Activated CD4-positive, alpha-beta T cell treated with anti-CD3 and anti-CD28 coated beads for 36 hours (primary cell): ENCODE results near the gene SFMBT1. TPM values are rescaled to one million over a fixed set of nuclear protein-coding genes. Genes with fewer than 3 reads are reported as not detected.

ENCODE experiments used
- ATAC-seq: fragments of 200-7000 bp; cut with Tn5 transposase; one replicate; pipeline ENCODE4 v1.10.0; 2021; ENCODE audit warnings: mild to moderate bottlenecking, moderate library complexity
- CTCF ChIA-PET: fragments of 350-600 bp; sonication (Branson Sonifier 250); formaldehyde crosslinking; loops from one replicate; lab custom pipeline; 2021; ENCODE audit warnings: antibody characterized with exemption; lab: Charles Lee
- POLR2A ChIA-PET: fragments of 350-600 bp; sonication (Branson Sonifier 250); formaldehyde crosslinking; loops from one replicate; lab custom pipeline; 2021; ENCODE audit warnings: antibody characterized with exemption, inconsistent platforms; lab: Charles Lee
- DNase-seq: peaks from one replicate; pipeline ENCODE4 v3.0.0-alpha.2; 2020
- H3K27ac Mint-ChIP-seq: one replicate; pipeline ENCODE4 v1.8.0; 2021; ENCODE audit warnings: mixed read lengths
- H3K27me3 Mint-ChIP-seq: one replicate; pipeline ENCODE4 v1.8.0; 2021; ENCODE audit warnings: mixed read lengths
- H3K36me3 Mint-ChIP-seq: one replicate; pipeline ENCODE4 v1.8.0; 2021; ENCODE audit warnings: low read depth, mixed read lengths
- H3K4me1 Mint-ChIP-seq: one replicate; pipeline ENCODE4 v1.8.0; 2021; ENCODE audit warnings: mixed read lengths
- H3K4me3 Mint-ChIP-seq: one replicate; pipeline ENCODE4 v1.8.0; 2021; ENCODE audit warnings: mild to moderate bottlenecking, moderate library complexity, mixed read lengths
- H3K9me3 Mint-ChIP-seq: one replicate; pipeline ENCODE4 v1.8.0; 2021; ENCODE audit warnings: low read depth, mixed read lengths
- intact Hi-C, 2 experiments: fragments of 100-400 bp; cut with DNase I in 1 of 2; cut with micrococcal nuclease in 1 of 2; formaldehyde crosslinking; loops; one replicate each; pipeline versions ENCODE4 v1.14.2 to v1.15.1; 2022 to 2024; cut with DNase I, micrococcal nuclease
- total RNA-seq, 2 experiments: library from RNA; stranded (reverse); gene quantifications; one replicate each; pipeline ENCODE4 v1.2.3, GENCODE V29; 2021

The SFMBT1 gene
- total RNA-seq, 2 experiments from 2014 or later: 14.5 to 20.3 TPM

GRCh38 chr3:52896613-52897012 is 149.3 kb downstream of the SFMBT1 start:
- no peak for ATAC-seq
- ChIA-PET CTCF (interaction anchor here (0.7 to 1.4 kb wide), 4 partner anchors 17 to 507 kb away, joined by 3 to 4 read pairs (median 3); no protein-coding TSS in a partner anchor), POLR2A (no interaction called here)
- Mint-ChIP-seq H3K4me1 (peaks cover 57% of the 10 kb centered on the region), H3K36me3 (peaks cover 3% of the 10 kb centered on the region), H3K9me3 (no peaks in the 10 kb centered on the region), H3K27me3 (no peaks in the 10 kb centered on the region), H3K27ac (peak overlapping the region; percentile 48), H3K4me3 (peak overlapping the region; percentile 81)
- no peak for DNase-seq
- intact Hi-C loops: loop anchor here (1.0 to 10.0 kb wide), 15 partner anchors 38 to 988 kb away; partner anchors contain the start of genes GLT8D1 (in 2 of the 2), ACTR8 (in 1 of the 2), DUSP7 (in 1 of the 2) and GNL3 (in 1 of the 2)

- DNase-seq (no peak), ATAC-seq (no peak)
- H3K36me3 Mint-ChIP-seq: peaks cover 3% of the 10 kb centered on the region
- CTCF ChIA-PET: interaction anchor here (0.7 to 1.4 kb wide), 4 partner anchors 17 to 214 kb away, joined by 3 to 4 read pairs (median 3); no protein-coding TSS in a partner anchor
- H3K9me3 Mint-ChIP-seq: no peaks in the 10 kb centered on the region
- POLR2A ChIA-PET: no interaction called here
- peak overlapping the region; percentile 81 for H3K4me3 Mint-ChIP-seq
- peaks cover 62% of the 10 kb centered on the region for H3K4me1 Mint-ChIP-seq
- intact Hi-C loops: loop anchor here (2.0 to 10.0 kb wide), 13 partner anchors 39 to 989 kb away; partner anchors contain the start of genes GLT8D1 (in 2 of the 2), ACTR8 (in 1 of the 2), DUSP7 (in 1 of the 2) and GNL3 (in 1 of the 2)
- H3K27ac Mint-ChIP-seq: peak overlapping the region; percentile 53
- no peaks in the 10 kb centered on the region for H3K27me3 Mint-ChIP-seq
These were observed 149.7 kb downstream of the SFMBT1 start for GRCh38 chr3:52896151-52896550.

GRCh38 chr3:52895418-52895817 is 150.5 kb downstream of the SFMBT1 start:
- POLR2A ChIA-PET: interaction anchor here (0.7 kb wide), 1 partner anchor 53 kb away, joined by 3 read pairs; no protein-coding TSS in a partner anchor

GRCh38 chr3:52894756-52895155 is 151.1 kb downstream of the SFMBT1 start:
- ChIA-PET POLR2A (interaction anchor here (0.7 kb wide), 2 partner anchors 53 to 214 kb away, joined by 3 read pairs; no protein-coding TSS in a partner anchor), CTCF (interaction anchor here (1.0 to 2.8 kb wide), 3 partner anchors 9 to 164 kb away, joined by 3 to 13 read pairs (median 4); no protein-coding TSS in a partner anchor)
- no peak for ATAC-seq
- DNase-seq: no peak
- Mint-ChIP-seq H3K27ac (peak overlapping the region; percentile 53), H3K4me1 (peaks cover 76% of the 10 kb centered on the region), H3K4me3 (no peak overlapping the region), H3K9me3 (no peaks in the 10 kb centered on the region), H3K36me3 (peaks cover 3% of the 10 kb centered on the region), H3K27me3 (no peaks in the 10 kb centered on the region)
- intact Hi-C loops: loop anchor here (2.0 to 10.0 kb wide), 10 partner anchors 40 to 990 kb away; partner anchors contain the start of genes ACTR8 (in 1 of the 2), DCP1A (in 1 of the 2), GLT8D1 (in 1 of the 2) and GNL3 (in 1 of the 2)

More at GRCh38 chr3:52895418-52895817, 150.5 kb downstream of the SFMBT1 start:
- Mint-ChIP-seq H3K27me3 (no peaks in the 10 kb centered on the region), H3K9me3 (no peaks in the 10 kb centered on the region), H3K4me3 (peak overlapping the region; percentile 81), H3K36me3 (peaks cover 3% of the 10 kb centered on the region), H3K4me1 (peaks cover 69% of the 10 kb centered on the region), H3K27ac (peak overlapping the region; percentile 53)
- intact Hi-C loops: loop anchor here (2.0 to 10.0 kb wide), 7 partner anchors 39 to 989 kb away; partner anchors contain the start of genes ACTR8 (in 1 of the 2), GLT8D1 (in 1 of the 2), GNL3 (in 1 of the 2) and NISCH (in 1 of the 2)
- DNase-seq: peak; percentile 69
- peak; percentile 66 for ATAC-seq
- CTCF ChIA-PET: interaction anchor here (0.9 to 2.8 kb wide), 3 partner anchors 8 to 215 kb away, joined by 3 to 13 read pairs (median 4); no protein-coding TSS in a partner anchor

GRCh38 chr3:52893723-52894122 is 152.2 kb downstream of the SFMBT1 start:
- Mint-ChIP-seq H3K4me3 (peak overlapping the region; percentile 63), H3K36me3 (peaks cover 3% of the 10 kb centered on the region), H3K27me3 (no peaks in the 10 kb centered on the region), H3K4me1 (peaks cover 77% of the 10 kb centered on the region), H3K27ac (peak overlapping the region; percentile 91), H3K9me3 (no peaks in the 10 kb centered on the region)
- DNase-seq (no peak), ATAC-seq (no peak)
- POLR2A ChIA-PET: interaction anchor here (0.9 kb wide), 1 partner anchor 90 kb away, joined by 3 read pairs; no protein-coding TSS in a partner anchor
- CTCF ChIA-PET: interaction anchor here (0.6 to 2.8 kb wide), 10 partner anchors 10 to 209 kb away, joined by 3 to 13 read pairs (median 4); no protein-coding TSS in a partner anchor
- intact Hi-C loops: loop anchor here (1.0 to 10.0 kb wide), 8 partner anchors 19 to 991 kb away; partner anchors contain the start of genes ACTR8 (in 1 of the 2), DCP1A (in 1 of the 2), GLT8D1 (in 1 of the 2) and SPCS1 (in 1 of the 2)

- intact Hi-C loops: loop anchor here (1.0 to 10.0 kb wide), 7 partner anchors 18 to 992 kb away; partner anchors contain the start of genes ACTR8 (in 1 of the 2), DCP1A (in 1 of the 2), GLT8D1 (in 1 of the 2) and SPCS1 (in 1 of the 2)
These were observed 153.1 kb downstream of the SFMBT1 start for GRCh38 chr3:52892625-52893311.

GRCh38 chr3:52892290-52892624 is 153.6 kb downstream of the SFMBT1 start:
- no peak for ATAC-seq
- CTCF ChIA-PET: interaction anchor here (0.7 to 1.5 kb wide), 4 partner anchors 13 to 180 kb away, joined by 3 to 5 read pairs (median 3); no protein-coding TSS in a partner anchor
- intact Hi-C loops: loop anchor here (5.0 to 10.0 kb wide), 6 partner anchors 40 to 993 kb away; partner anchors contain the start of genes ACTR8 (in 1 of the 2), DCP1A (in 1 of the 2), GLT8D1 (in 1 of the 2) and SPCS1 (in 1 of the 2)

More at GRCh38 chr3:52892625-52893311, 153.1 kb downstream of the SFMBT1 start:
- CTCF ChIA-PET: interaction anchor here (0.6 to 2.8 kb wide), 13 partner anchors 11 to 223 kb away, joined by 3 to 13 read pairs (median 3); no protein-coding TSS in a partner anchor
- no peaks in the 10 kb centered on the region for H3K9me3 Mint-ChIP-seq
- H3K36me3 Mint-ChIP-seq: peaks cover 3% of the 10 kb centered on the region
- DNase-seq (peak; percentile 44), ATAC-seq (peak; percentile 7)
- H3K27me3 Mint-ChIP-seq: no peaks in the 10 kb centered on the region
- POLR2A ChIA-PET: interaction anchor here (0.6 to 0.9 kb wide), 2 partner anchors 90 to 156 kb away, joined by 3 read pairs; no protein-coding TSS in a partner anchor
- H3K27ac Mint-ChIP-seq: peak overlapping the region; percentile 91
- peak overlapping the region; percentile 63 for H3K4me3 Mint-ChIP-seq
- H3K4me1 Mint-ChIP-seq: peaks cover 72% of the 10 kb centered on the region

GRCh38 chr3:52891615-52892081 is 154.2 kb downstream of the SFMBT1 start:
- CTCF ChIA-PET: interaction anchor here (1.3 kb wide), 2 partner anchors 13 to 42 kb away, joined by 3 to 5 read pairs; no protein-coding TSS in a partner anchor

More at GRCh38 chr3:52892290-52892624, 153.6 kb downstream of the SFMBT1 start:
- H3K36me3 Mint-ChIP-seq: peaks cover 3% of the 10 kb centered on the region
- no peaks in the 10 kb centered on the region for H3K27me3 Mint-ChIP-seq
- DNase-seq: no peak
- H3K9me3 Mint-ChIP-seq: no peaks in the 10 kb centered on the region
- no peak overlapping the region for H3K4me3 Mint-ChIP-seq
- POLR2A ChIA-PET: no interaction called here
- peaks cover 71% of the 10 kb centered on the region for H3K4me1 Mint-ChIP-seq
- H3K27ac Mint-ChIP-seq: peak overlapping the region; percentile 91

GRCh38 chr3:52891164-52891563 is 154.7 kb downstream of the SFMBT1 start:
- POLR2A ChIA-PET: no interaction called here
- ATAC-seq (peak; percentile 40), DNase-seq (peak; percentile 66)
- Mint-ChIP-seq H3K36me3 (peaks cover 3% of the 10 kb centered on the region), H3K9me3 (no peaks in the 10 kb centered on the region), H3K27me3 (no peaks in the 10 kb centered on the region), H3K4me1 (peaks cover 65% of the 10 kb centered on the region), H3K4me3 (no peak overlapping the region), H3K27ac (peak overlapping the region; percentile 91)
- CTCF ChIA-PET: interaction anchor here (1.3 kb wide), 1 partner anchor 12 kb away, joined by 5 read pairs; no protein-coding TSS in a partner anchor
- intact Hi-C loops: loop anchor here (5.0 to 10.0 kb wide), 6 partner anchors 39 to 994 kb away; partner anchors contain the start of genes ACTR8 (in 1 of the 2), DCP1A (in 1 of the 2), GLT8D1 (in 1 of the 2) and SPCS1 (in 1 of the 2)

More at GRCh38 chr3:52891615-52892081, 154.2 kb downstream of the SFMBT1 start:
- H3K4me1 Mint-ChIP-seq: peaks cover 69% of the 10 kb centered on the region
- POLR2A ChIA-PET: no interaction called here
- no peak for ATAC-seq
- no peak for DNase-seq
- H3K9me3 Mint-ChIP-seq: no peaks in the 10 kb centered on the region
- H3K27ac Mint-ChIP-seq: peak overlapping the region; percentile 91
- no peak overlapping the region for H3K4me3 Mint-ChIP-seq
- no peaks in the 10 kb centered on the region for H3K27me3 Mint-ChIP-seq
- peaks cover 3% of the 10 kb centered on the region for H3K36me3 Mint-ChIP-seq
- intact Hi-C loops: loop anchor here (5.0 to 10.0 kb wide), 6 partner anchors 39 to 993 kb away; partner anchors contain the start of genes ACTR8 (in 1 of the 2), DCP1A (in 1 of the 2), GLT8D1 (in 1 of the 2) and SPCS1 (in 1 of the 2)

- peak overlapping the region; percentile 64 for H3K27ac Mint-ChIP-seq
- no peaks in the 10 kb centered on the region for H3K9me3 Mint-ChIP-seq
- intact Hi-C loops: loop anchor here (5.0 to 10.0 kb wide), 6 partner anchors 38 to 994 kb away; partner anchors contain the start of genes ACTR8 (in 1 of the 2), DCP1A (in 1 of the 2), GLT8D1 (in 1 of the 2) and SPCS1 (in 1 of the 2)
- peaks cover 60% of the 10 kb centered on the region for H3K4me1 Mint-ChIP-seq
- ChIA-PET CTCF (no interaction called here), POLR2A (no interaction called here)
- peak; percentile 63 for DNase-seq
- H3K4me3 Mint-ChIP-seq: no peak overlapping the region
- H3K27me3 Mint-ChIP-seq: no peaks in the 10 kb centered on the region
- H3K36me3 Mint-ChIP-seq: peaks cover 3% of the 10 kb centered on the region
- peak; percentile 37 for ATAC-seq
These were observed 155.1 kb downstream of the SFMBT1 start for GRCh38 chr3:52890735-52891134.
